ENCODE results near the gene TP73.

Gene TP73

GRCh38 chr1:3690282-3691065 is 38.2 kb downstream of the TP73 start:
- DNase-seq = no peak

- no peak for DNase-seq
Measured at GRCh38 chr1:3691421-3692204, 39.3 kb downstream of the TP73 start.

- no peak for DNase-seq
Measured at GRCh38 chr1:3692598-3692997, 40.3 kb downstream of the TP73 start.

- DNase-seq = no peak
Measured at GRCh38 chr1:3693321-3693720, 41.0 kb downstream of the TP73 start.

GRCh38 chr1:3695326-3696217 is 43.3 kb downstream of the TP73 start:
- DNase-seq = no peak

GRCh38 chr1:3696689-3697088 is 44.4 kb downstream of the TP73 start:
- DNase-seq = no peak

- DNase-seq = no peak
Measured at GRCh38 chr1:3697104-3697503, 44.8 kb downstream of the TP73 start.

- no peak for DNase-seq
Measured at GRCh38 chr1:3697810-3698209, 45.5 kb downstream of the TP73 start.

GRCh38 chr1:3698660-3699408 is 46.5 kb downstream of the TP73 start:
- DNase-seq = no peak

- DNase-seq = no peak
Measured at GRCh38 chr1:3699596-3699995, 47.3 kb downstream of the TP73 start.

- DNase-seq = no peak
Measured at GRCh38 chr1:3700631-3701030, 48.3 kb downstream of the TP73 start.

- no peak for DNase-seq
Measured at GRCh38 chr1:3702528-3702927, 50.2 kb downstream of the TP73 start.

GRCh38 chr1:3702990-3703728 is 50.8 kb downstream of the TP73 start:
- DNase-seq = no peak

- DNase-seq = no peak
Measured at GRCh38 chr1:3703786-3704371, 51.6 kb downstream of the TP73 start.

- DNase-seq = no peak
Measured at GRCh38 chr1:3705341-3705950, 53.1 kb downstream of the TP73 start.

GRCh38 chr1:3706651-3707297 is 54.5 kb downstream of the TP73 start:
- DNase-seq = no peak

- no peak for DNase-seq
Measured at GRCh38 chr1:3707298-3707938, 55.1 kb downstream of the TP73 start.

- DNase-seq = no peak
Measured at GRCh38 chr1:3707939-3708328, 55.6 kb downstream of the TP73 start.

GRCh38 chr1:3708791-3709190 is 56.5 kb downstream of the TP73 start:
- no peak for DNase-seq

- DNase-seq = no peak
Measured at GRCh38 chr1:3710251-3710650, 57.9 kb downstream of the TP73 start.
